ENCODE measurements around the gene C1QTNF7. TPM values are rescaled to one million over a fixed set of nuclear protein-coding genes. Genes with fewer than 3 reads are reported as not detected.
A peak's percentile ranks its signal among the peaks of the same experiment; 100 is the strongest.

C1QTNF7 gene
- total RNA-seq, 1 experiment from 2014 or later: not detected

- H3K9me3 ChIP-seq (ENCODE audit: control insufficient read depth, insufficient read depth, low read depth, low read length): no peaks in the 10 kb centered on the region
- no peaks in the 10 kb centered on the region for H3K4me1 ChIP-seq (ENCODE audit: control insufficient read depth, insufficient read depth, low read length)
- POLR2A ChIA-PET: no interaction called here
- CTCF ChIA-PET: no interaction called here
- DNase-seq (ENCODE audit: low read depth, low spot score) (no peak), ATAC-seq (no peak)
- intact Hi-C loops (cut with micrococcal nuclease; ENCODE audit: unreplicated experiment): loop anchor here (5.0 kb wide), 1 partner anchor 526 kb away; no protein-coding TSS in a partner anchor
- H3K27ac ChIP-seq (ENCODE audit: low read length): no peak overlapping the region
- H3K36me3 ChIP-seq (ENCODE audit: control insufficient read depth, insufficient read depth, low read length): no peaks in the 10 kb centered on the region
- H3K4me3 ChIP-seq (ENCODE audit: low read depth in 2 of 2, low read length in 2 of 2): no peak overlapping the region
- TF ChIP-seq, protein P1, sequence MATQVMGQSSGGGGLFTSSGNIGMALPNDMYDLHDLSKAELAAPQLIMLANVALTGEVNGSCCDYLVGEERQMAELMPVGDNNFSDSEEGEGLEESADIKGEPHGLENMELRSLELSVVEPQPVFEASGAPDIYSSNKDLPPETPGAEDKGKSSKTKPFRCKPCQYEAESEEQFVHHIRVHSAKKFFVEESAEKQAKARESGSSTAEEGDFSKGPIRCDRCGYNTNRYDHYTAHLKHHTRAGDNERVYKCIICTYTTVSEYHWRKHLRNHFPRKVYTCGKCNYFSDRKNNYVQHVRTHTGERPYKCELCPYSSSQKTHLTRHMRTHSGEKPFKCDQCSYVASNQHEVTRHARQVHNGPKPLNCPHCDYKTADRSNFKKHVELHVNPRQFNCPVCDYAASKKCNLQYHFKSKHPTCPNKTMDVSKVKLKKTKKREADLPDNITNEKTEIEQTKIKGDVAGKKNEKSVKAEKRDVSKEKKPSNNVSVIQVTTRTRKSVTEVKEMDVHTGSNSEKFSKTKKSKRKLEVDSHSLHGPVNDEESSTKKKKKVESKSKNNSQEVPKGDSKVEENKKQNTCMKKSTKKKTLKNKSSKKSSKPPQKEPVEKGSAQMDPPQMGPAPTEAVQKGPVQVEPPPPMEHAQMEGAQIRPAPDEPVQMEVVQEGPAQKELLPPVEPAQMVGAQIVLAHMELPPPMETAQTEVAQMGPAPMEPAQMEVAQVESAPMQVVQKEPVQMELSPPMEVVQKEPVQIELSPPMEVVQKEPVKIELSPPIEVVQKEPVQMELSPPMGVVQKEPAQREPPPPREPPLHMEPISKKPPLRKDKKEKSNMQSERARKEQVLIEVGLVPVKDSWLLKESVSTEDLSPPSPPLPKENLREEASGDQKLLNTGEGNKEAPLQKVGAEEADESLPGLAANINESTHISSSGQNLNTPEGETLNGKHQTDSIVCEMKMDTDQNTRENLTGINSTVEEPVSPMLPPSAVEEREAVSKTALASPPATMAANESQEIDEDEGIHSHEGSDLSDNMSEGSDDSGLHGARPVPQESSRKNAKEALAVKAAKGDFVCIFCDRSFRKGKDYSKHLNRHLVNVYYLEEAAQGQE (IDR thresholded peaks at IDR 0.05; ENCODE audit: insufficient read depth in 1 of 2, low read depth in 2 of 2, low read length in 1 of 2): no peak
- TF ChIP-seq POLR2AphosphoS5 (IDR thresholded peaks at IDR 0.05; ENCODE audit: low read depth, low read length) (no peak), CTCF (IDR thresholded peaks at IDR 0.05) (no peak), TCF7L2 (IDR thresholded peaks at IDR 0.05; ENCODE audit: low read depth, low read length) (no peak), SIN3A (IDR thresholded peaks at IDR 0.05; ENCODE audit: borderline replicate concordance, insufficient read depth, low read depth, low read length) (no peak)
- BruUV-seq (replicated peaks): no TSS peak
- in situ Hi-C loops (cut with HindIII; ENCODE audit: low pct_unique_long_range_greater_than_20kb, low sequenced_read_pairs): no loop called here
- no peaks in the 10 kb centered on the region for H3K27me3 ChIP-seq (ENCODE audit: control insufficient read depth, insufficient read depth, low read length)
Measured at GRCh38 chr4:15476396-15476795, 48.6 kb downstream of the C1QTNF7 start.

- POLR2A ChIA-PET: no interaction called here
- intact Hi-C loops (cut with micrococcal nuclease; ENCODE audit: unreplicated experiment) (loop anchor here (1.0 to 5.0 kb wide), 2 partner anchors 172 to 524 kb away; no protein-coding TSS in a partner anchor), in situ Hi-C loops (cut with HindIII; ENCODE audit: low pct_unique_long_range_greater_than_20kb, low sequenced_read_pairs) (no loop called here)
- CTCF ChIA-PET: interaction anchor here (1.5 kb wide), 1 partner anchor 327 kb away, joined by 5 read pairs; no protein-coding TSS in a partner anchor
- Histone ChIP-seq H3K36me3 (ENCODE audit: control insufficient read depth, insufficient read depth, low read length) (no peaks in the 10 kb centered on the region), H3K27me3 (ENCODE audit: control insufficient read depth, insufficient read depth, low read length) (no peaks in the 10 kb centered on the region), H3K4me3 (ENCODE audit: low read depth in 2 of 2, low read length in 2 of 2) (peak overlapping the region; percentile 45 to 67; a peak in 3 of 4 replicates), H3K4me1 (ENCODE audit: control insufficient read depth, insufficient read depth, low read length) (no peaks in the 10 kb centered on the region), H3K9me3 (ENCODE audit: control insufficient read depth, insufficient read depth, low read depth, low read length) (no peaks in the 10 kb centered on the region), H3K27ac (ENCODE audit: low read length) (no peak overlapping the region)
- no TSS peak for BruUV-seq (replicated peaks)
- ATAC-seq (0 out of 2 replicates have a peak, but pooled peaks have one; percentile 27), DNase-seq (ENCODE audit: low read depth, low spot score) (no peak)
- TF ChIP-seq SIN3A (IDR thresholded peaks at IDR 0.05; ENCODE audit: borderline replicate concordance, insufficient read depth, low read depth, low read length) (no peak), CTCF (IDR thresholded peaks at IDR 0.05) (no peak), TCF7L2 (IDR thresholded peaks at IDR 0.05; ENCODE audit: low read depth, low read length) (no peak), POLR2AphosphoS5 (IDR thresholded peaks at IDR 0.05; ENCODE audit: low read depth, low read length) (no peak)
- TF ChIP-seq, protein P1 (IDR thresholded peaks at IDR 0.05; ENCODE audit: insufficient read depth in 1 of 2, low read depth in 2 of 2, low read length in 1 of 2): no peak
Measured at GRCh38 chr4:15478724-15479088, 50.9 kb downstream of the C1QTNF7 start.
